Activated T-helper 1 cell treated with anti-CD3 and anti-CD28 coated beads, Interleukin-2, amount 50 U/mL, for 16 hours (primary cell): ENCODE measurements around the gene CLEC16A.

Source experiments
- DNase-seq, 2 donors: peaks; one replicate each; pipeline ENCODE4 v3.0.0-alpha.2; 2020; ENCODE audit warnings: low read depth in 1 of 2, low spot score in 1 of 2

CLEC16A gene

DNA sequence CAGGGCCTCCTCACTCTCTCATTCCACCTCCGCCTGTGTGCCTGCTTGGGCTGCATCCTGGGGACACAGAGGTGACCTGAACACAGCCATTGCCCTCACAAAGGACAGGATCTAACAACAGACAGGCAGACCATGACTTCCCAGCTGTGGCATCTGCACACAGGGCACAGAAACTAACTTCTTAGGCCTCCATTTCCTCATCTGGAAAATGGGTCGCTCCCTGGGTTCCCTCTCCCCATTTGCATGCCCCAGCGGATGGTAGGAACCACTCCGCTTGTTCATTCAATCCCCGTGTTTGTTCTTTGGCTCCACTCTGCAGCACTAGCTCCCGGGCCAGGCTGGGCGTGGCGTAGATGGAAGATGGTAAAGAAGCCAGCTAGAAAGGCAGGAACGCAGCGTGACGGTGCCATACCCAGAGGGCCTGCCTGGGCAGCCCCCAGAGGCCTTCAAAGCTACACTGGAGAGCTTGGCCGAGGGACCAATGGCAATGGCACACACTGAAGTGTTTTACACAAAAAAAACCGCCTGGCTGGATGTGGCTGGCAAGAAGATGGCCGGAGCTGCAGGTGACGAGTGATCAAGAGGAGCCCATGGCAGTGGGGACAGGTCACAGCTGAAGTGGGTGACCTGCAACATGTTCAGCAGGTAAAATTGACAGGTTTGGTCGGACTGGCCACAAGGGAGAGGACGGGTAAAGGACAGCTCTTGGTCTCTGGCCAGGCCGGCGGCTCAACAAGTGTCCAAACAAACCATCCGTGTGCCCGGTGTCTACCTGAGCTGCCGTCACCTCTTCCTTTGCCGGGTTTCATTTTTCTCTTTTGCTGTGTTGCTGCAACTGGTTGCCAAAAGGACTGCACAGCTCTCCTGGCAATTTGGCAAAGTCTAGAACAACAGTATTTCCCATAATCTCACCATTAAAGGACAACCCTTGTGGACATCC, 244.7 kb downstream of the CLEC16A start:
- DNase-seq: no peak

- DNase-seq: no peak
These were observed 246.5 kb downstream of the CLEC16A start for GRCh38 chr16:11190588-11191560.

DNA sequence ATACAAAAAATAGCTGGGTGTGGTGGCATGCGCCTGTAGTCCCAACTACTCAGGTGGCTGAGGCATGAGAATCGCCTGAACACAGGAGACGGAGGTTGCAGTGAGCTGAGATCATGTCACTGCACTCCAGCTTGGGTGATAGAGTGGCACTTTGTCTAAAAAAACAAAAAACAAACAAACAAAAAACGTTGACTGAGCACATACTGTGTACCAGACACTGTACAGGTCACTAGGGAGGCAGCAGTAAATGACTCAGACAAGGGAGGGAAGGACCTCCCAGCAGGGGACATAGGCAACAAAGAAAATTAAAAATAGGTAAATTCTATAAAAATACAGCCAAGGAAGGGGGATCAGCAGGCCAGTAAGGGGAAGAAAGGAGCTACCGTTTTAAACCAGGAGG, 247.3 kb downstream of the CLEC16A start:
- no peak for DNase-seq

DNA sequence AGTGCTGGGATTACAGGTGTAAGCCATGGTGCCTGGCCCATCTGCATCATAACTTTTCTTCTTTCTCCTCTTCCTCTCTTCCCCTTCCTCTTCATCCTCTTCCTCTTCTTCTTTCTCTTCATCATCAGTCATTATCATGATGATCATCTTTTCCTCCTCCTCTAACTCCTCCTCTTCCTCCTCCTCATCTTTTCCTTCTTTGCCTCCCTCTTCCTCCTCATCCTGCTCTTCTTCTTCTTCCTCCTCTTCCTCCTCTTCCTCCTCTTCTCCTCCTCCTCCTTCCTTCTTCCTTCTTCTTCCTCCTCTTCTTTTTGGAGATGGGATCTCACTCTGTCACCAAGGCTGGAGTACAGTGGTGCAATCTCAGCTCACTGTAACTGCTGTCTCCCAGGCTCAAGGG, 249.1 kb downstream of the CLEC16A start:
- DNase-seq: no peak

DNA sequence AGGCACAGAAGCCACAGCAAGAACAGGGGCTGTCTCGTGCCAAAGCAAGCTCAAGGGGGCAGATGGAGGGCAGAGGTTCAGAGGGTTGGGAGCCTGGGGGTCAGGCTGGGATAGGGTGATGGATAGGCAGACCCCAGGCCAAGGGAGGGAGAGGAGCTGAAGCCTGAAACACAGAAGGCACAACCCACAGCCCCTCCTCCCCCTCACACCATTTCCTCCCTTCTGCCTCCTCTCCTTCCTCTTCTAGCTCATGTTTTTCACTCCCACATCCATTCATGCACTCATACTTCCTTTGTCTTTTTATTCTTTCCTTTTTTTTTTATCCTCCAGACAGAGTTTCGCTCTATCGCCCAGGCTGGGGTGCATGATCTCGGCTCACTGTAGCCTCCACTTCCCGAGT, 250.5 kb downstream of the CLEC16A start:
- DNase-seq: no peak

DNA sequence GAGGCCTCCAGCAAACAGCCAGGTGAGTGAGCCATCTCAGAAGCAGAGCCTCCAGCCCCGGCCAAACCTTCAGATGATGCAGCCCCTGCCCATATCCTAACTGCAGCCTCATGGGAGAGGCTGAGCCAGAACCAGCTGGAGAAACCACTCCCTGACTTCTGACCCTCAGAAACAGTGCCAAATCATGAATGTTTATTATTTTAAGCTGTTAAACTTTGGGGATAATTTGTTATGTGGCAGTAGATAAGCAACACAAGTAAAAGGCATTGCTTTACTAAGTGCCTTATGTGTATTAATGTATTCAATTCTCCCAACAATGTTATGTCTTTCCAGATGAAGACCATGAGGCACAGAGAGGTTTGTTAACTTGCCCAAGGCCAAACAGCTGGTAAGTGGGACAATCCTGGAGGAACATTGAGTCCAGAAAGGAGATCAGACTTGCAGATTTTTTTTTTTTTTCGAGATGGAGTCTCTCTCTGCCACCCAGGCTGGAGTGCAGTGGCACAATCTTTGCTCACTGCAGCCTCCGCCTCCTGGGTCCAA, 252.0 kb downstream of the CLEC16A start:
- no peak for DNase-seq

- no peak for DNase-seq
These were observed 254.0 kb downstream of the CLEC16A start for GRCh38 chr16:11198375-11198774.

GRCh38 chr16:11198828-11199227, 254.5 kb downstream of the CLEC16A start:
- no peak for DNase-seq

GRCh38 chr16:11200592-11200991, 256.2 kb downstream of the CLEC16A start:
- no peak for DNase-seq

GRCh38 chr16:11201498-11202259, 257.3 kb downstream of the CLEC16A start:
- no peak for DNase-seq

DNA sequence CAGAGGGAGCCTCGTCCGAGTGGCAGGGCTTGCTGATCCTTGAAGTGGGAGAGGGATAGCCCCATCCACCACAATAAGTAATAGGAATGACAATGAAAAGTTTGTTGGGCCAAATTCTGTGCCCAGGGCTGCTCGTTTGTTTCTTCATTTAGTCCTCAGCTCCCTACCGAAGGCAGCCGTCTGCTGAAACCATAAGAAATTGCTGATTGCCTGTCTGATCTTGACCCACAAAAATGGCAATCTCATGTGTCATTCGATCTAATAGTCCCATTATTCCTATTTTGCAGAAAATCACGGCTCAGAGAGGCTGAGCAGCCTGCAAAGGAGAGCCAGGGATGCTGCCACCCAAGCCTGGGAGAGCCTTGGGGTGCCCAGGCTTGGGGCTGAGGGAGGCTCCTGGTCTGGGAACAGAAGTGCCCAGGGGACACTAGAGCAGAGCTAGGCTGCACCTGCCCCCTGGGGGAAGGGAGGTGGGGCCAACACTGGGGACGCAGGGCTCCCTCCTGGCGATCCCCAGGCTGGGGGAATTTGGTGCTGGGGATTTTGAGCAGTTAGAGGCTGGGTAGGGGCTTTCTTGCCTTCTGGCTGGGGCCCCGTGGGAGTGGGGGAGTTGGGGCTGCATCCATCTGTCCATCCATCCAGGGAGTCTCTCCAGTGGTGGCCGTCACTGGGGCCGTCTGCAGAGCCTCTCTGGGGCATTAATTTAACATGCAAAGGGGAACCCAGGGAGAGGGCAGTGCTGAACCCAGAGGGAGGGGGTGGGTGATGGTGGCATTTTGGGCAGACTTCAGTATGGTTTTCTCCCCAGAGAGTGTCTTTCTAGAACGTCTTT, 258.1 kb downstream of the CLEC16A start:
- DNase-seq: no peak

DNA sequence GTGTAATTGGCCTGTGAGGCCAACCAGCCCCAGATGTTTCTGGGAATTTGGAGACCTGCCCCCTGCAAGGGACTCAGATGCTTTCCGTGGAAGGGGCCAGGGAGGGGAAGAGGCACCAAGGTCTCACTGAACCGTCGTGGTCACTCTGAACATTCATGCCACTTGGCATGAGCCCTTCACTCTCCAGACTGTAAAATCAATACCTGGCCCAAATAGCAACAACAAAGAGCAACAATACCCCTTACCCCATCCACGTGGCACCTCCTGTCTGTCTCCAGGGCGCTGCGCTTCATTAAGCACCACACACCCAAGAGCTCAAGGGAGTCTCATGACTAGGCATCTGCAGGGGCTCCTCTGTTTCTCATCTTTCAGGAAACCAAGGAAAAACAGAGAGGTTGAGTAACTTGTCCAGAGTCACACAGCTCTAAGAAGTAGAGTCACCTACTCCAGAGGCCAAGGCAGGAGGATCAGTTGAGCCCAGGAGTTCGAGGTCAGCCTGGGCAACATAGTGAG, 258.8 kb downstream of the CLEC16A start:
- no peak for DNase-seq

GRCh38 chr16:11204513-11205047, 260.2 kb downstream of the CLEC16A start:
- no peak for DNase-seq

DNA sequence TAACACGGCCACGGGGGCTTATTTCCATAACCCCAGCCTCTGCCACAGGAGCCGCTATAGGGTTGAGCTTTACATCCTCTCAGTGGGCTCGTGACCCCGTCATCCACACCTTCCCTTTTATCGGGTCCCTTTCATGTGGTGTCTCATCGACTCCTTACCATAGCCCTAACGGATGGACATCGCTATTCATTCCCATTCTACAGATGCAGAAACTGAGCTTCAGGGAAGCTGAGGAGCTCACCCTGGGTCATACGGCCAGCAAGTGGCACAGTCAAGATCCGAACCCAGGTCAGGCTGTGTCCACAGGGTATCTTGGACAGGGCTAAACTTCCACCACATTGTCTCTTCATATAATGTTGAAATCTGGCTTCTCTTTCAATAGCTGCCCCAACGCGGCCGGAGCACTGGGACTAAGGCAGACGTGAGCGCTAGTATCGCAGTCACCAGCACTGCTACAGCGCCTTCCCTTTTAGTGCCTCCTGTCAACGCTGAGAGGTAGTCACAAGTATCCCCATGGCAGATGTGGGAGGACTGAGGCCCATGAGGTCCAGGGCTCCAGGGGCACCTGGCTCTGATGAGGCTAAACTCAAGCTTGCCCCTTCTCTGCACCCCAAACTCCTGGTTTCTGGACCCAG, 260.8 kb downstream of the CLEC16A start:
- DNase-seq: no peak

- DNase-seq: no peak
These were observed 261.6 kb downstream of the CLEC16A start for GRCh38 chr16:11205754-11206581.

GRCh38 chr16:11207646-11208045, 263.3 kb downstream of the CLEC16A start:
- DNase-seq: no peak

DNA sequence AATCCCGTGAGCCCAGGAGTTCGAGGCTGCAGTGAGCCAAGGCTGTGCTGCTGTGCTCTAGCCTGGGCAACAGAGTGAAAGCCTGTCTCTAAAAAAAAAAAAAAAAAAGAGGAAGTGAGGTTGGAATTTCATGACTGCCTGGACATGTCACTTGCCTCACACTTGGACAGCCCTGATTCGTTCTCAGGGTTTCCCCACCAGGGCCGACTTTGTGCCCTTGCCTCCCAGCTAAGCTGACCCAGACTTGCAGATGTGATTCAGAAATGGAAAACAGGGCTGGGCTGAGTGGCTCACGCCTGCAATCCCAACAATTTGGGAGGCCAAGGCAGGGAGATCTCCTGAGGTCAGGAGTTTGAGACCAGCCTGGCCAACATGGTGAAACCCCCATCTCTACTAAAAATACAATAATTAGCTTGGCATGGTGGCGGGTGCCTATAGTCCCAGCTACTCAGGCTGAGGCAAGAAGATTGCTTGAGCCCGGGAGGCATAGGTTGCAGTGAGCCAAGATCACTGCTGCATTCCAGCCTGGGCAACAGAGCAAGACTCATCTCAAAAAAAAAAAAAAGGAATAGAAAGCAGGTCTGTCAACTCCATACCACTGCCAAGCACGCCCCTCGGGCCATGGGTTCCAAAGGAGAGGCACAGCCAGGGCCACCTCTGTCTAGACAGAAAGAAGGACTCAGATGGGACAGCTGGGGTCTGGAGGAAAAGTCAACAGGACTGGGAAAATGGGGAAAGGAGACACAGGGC, 264.7 kb downstream of the CLEC16A start:
- no peak for DNase-seq
